ENCODE results near the gene VWA5B2. TPM values are rescaled to one million over a fixed set of nuclear protein-coding genes. Genes with fewer than 3 reads are reported as not detected.

VWA5B2 gene
- total and polyA plus RNA-seq, 2 of the 13 experiments (the other 11 are each of a cell fraction or from before 2014, with no cell fraction given), result 0.03 to 0.04 TPM

DNA sequence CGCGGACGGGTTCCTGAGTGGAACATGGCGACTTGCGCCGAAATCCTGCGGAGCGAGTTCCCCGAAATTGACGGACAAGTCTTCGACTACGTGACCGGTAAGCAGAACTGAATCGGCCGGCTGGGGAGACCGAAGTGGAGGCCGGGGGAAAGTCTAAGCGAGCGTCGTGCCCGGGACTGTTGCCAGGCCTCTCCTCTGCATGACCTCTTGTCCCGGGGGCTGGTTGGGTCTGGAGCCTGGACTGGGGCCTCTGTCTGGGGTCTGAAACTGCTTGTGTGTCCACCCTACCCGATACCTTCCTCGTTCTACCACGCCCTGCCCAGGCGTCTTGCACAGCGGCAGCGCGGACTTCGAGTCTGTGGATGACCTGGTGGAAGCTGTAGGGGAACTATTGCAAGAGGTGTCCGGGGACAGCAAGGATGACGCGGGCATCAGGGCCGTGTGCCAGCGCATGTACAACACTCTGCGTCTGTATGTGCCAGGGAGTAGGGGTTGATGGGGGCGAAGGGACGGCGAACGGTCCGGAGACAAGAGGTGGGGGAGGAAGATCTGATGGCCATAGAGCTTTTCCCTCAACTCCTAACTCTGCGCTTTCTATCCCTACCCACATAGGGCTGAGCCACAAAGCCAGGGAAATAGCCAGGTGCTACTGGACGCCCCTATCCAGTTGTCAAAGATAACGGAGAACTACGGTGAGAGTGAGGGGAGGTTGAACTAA, 43.0 kb upstream of the VWA5B2 start, which contains the start of gene ABCF3 (continued):
- no peak for TF ChIP-seq SOX6 (IDR thresholded peaks at IDR 0.05)
- TF ChIP-seq SOX6 (CRISPR knock-in tag; IDR thresholded peaks at IDR 0.05), result peak; percentile 24; the same call in 1 of the 2 replicates
- TF ChIP-seq ZNF207 (IDR thresholded peaks at IDR 0.05; ENCODE audit: borderline replicate concordance), result no peak
- TF ChIP-seq, protein P1, sequence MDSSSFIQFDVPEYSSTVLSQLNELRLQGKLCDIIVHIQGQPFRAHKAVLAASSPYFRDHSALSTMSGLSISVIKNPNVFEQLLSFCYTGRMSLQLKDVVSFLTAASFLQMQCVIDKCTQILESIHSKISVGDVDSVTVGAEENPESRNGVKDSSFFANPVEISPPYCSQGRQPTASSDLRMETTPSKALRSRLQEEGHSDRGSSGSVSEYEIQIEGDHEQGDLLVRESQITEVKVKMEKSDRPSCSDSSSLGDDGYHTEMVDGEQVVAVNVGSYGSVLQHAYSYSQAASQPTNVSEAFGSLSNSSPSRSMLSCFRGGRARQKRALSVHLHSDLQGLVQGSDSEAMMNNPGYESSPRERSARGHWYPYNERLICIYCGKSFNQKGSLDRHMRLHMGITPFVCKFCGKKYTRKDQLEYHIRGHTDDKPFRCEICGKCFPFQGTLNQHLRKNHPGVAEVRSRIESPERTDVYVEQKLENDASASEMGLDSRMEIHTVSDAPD (CRISPR knock-in tag; IDR thresholded peaks at IDR 0.05), result no peak
- TF ChIP-seq, protein P2, sequence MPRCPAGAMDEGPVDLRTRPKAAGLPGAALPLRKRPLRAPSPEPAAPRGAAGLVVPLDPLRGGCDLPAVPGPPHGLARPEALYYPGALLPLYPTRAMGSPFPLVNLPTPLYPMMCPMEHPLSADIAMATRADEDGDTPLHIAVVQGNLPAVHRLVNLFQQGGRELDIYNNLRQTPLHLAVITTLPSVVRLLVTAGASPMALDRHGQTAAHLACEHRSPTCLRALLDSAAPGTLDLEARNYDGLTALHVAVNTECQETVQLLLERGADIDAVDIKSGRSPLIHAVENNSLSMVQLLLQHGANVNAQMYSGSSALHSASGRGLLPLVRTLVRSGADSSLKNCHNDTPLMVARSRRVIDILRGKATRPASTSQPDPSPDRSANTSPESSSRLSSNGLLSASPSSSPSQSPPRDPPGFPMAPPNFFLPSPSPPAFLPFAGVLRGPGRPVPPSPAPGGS (CRISPR knock-in tag; IDR thresholded peaks at IDR 0.05), result no peak
- TF ChIP-seq SMAD3 (CRISPR knock-in tag; IDR thresholded peaks at IDR 0.05), result no peak
- TF ChIP-seq, protein P3, sequence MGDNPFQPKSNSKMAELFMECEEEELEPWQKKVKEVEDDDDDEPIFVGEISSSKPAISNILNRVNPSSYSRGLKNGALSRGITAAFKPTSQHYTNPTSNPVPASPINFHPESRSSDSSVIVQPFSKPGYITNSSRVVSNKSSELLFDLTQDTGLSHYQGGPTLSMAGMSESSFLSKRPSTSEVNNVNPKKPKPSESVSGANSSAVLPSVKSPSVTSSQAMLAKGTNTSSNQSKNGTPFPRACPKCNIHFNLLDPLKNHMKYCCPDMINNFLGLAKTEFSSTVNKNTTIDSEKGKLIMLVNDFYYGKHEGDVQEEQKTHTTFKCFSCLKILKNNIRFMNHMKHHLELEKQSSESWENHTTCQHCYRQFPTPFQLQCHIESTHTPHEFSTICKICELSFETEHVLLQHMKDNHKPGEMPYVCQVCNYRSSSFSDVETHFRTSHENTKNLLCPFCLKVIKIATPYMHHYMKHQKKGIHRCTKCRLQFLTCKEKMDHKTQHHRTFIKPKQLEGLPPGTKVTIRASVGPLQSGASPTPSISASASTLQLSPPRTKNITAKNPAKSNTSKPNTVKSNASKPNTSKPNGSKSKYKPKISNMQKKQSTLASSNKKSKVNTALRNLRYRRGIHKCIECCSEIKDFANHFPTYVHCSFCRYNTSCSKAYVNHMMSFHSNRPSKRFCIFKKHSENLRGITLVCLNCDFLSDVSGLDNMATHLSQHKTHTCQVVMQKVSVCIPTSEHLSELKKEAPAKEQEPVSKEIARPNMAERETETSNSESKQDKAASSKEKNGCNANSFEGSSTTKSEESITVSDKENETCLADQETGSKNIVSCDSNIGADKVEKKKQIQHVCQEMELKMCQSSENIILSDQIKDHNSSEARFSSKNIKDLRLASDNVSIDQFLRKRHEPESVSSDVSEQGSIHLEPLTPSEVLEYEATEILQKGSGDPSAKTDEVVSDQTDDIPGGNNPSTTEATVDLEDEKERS (CRISPR knock-in tag; IDR thresholded peaks at IDR 0.05), result no peak
- TF ChIP-seq YEATS4 (CRISPR knock-in tag; IDR thresholded peaks at IDR 0.05; ENCODE audit: borderline replicate concordance), result no peak
- no peak for TF ChIP-seq SP2 (CRISPR knock-in tag; IDR thresholded peaks at IDR 0.05)
- TF ChIP-seq NFYC (CRISPR knock-in tag; IDR thresholded peaks at IDR 0.05), result no peak
- no peak for TF ChIP-seq ZNF773 (CRISPR knock-in tag; IDR thresholded peaks at IDR 0.05; ENCODE audit: borderline replicate concordance)
- TF ChIP-seq, protein P4, sequence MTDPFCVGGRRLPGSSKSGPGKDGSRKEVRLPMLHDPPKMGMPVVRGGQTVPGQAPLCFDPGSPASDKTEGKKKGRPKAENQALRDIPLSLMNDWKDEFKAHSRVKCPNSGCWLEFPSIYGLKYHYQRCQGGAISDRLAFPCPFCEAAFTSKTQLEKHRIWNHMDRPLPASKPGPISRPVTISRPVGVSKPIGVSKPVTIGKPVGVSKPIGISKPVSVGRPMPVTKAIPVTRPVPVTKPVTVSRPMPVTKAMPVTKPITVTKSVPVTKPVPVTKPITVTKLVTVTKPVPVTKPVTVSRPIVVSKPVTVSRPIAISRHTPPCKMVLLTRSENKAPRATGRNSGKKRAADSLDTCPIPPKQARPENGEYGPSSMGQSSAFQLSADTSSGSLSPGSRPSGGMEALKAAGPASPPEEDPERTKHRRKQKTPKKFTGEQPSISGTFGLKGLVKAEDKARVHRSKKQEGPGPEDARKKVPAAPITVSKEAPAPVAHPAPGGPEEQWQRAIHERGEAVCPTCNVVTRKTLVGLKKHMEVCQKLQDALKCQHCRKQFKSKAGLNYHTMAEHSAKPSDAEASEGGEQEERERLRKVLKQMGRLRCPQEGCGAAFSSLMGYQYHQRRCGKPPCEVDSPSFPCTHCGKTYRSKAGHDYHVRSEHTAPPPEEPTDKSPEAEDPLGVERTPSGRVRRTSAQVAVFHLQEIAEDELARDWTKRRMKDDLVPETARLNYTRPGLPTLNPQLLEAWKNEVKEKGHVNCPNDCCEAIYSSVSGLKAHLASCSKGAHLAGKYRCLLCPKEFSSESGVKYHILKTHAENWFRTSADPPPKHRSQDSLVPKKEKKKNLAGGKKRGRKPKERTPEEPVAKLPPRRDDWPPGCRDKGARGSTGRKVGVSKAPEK (CRISPR knock-in tag; IDR thresholded peaks at IDR 0.05; ENCODE audit: borderline replicate concordance), result no peak
- TF ChIP-seq SIX1 (CRISPR knock-in tag; IDR thresholded peaks at IDR 0.05; ENCODE audit: borderline replicate concordance), result no peak
- no peak for TF ChIP-seq ZFP37 (CRISPR knock-in tag; IDR thresholded peaks at IDR 0.05; ENCODE audit: borderline replicate concordance)
- TF ChIP-seq YY1 (IDR thresholded peaks at IDR 0.05; ENCODE audit: insufficient read depth, insufficient replicate concordance, low read depth, low read length), result peak; percentile 95
- no peak for TF ChIP-seq ZFP1 (CRISPR knock-in tag; IDR thresholded peaks at IDR 0.05)
- peak; percentile 76; the same call in 1 of the 2 replicates for TF ChIP-seq ZNF772 (CRISPR knock-in tag; IDR thresholded peaks at IDR 0.05)
- no peak for TF ChIP-seq KMT2A (CRISPR knock-in tag; IDR thresholded peaks at IDR 0.05)
- TF ChIP-seq FOXA3 (CRISPR knock-in tag; IDR thresholded peaks at IDR 0.05), result no peak
- peak; percentile 37; the same call in 1 of the 2 replicates for TF ChIP-seq ZNF746 (CRISPR knock-in tag; IDR thresholded peaks at IDR 0.05)

Measured in HepG2 (cell line).